HL-60/S4 treated with retinoic acid at 250 ng/mL for 4 days and 3 days (cell line): ENCODE results near the gene HADHB.
"Not testable (repeated sequence)": the region's sequence is repeated elsewhere in the genome, so short reads cannot be mapped to it uniquely, and the experiment has no call there.

Experiments used
- in situ Hi-C: fragments of 300-500 bp; cut with MboI; formaldehyde crosslinking; loops from 2 replicates; pipeline ENCODE4 v1.7.0; 2022; ENCODE audit warnings: low sequenced_read_pairs

The HADHB gene

GRCh38 chr2:26290001-26290400, 45.3 kb downstream of the HADHB start:
- in situ Hi-C loops, result no loop called here

- in situ Hi-C loops, result no loop called here
Observed at GRCh38 chr2:26292646-26293045, 47.9 kb downstream of the HADHB start.

DNA sequence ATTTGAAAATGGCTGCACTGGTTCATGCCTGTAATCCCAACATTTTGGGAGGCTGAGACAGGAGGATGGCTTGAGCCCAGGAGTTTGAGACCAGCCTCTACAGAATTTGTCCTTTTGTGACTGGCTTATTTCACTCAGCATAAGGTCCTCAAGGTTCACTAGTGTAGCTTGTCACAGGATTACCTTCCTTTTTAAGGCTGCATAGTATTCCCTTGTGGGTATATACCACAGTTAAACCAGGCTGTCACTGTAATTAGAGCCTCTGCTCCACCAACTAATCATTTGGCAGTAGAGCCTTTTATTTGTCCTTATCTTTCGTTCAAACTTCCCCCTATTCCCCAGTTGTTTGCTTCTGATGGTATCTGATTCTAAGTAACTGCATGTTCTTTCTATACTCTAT, 50.8 kb downstream of the HADHB start:
- in situ Hi-C loops, result no loop called here

GRCh38 chr2:26297061-26297460, 52.3 kb downstream of the HADHB start:
- in situ Hi-C loops, result no loop called here

DNA sequence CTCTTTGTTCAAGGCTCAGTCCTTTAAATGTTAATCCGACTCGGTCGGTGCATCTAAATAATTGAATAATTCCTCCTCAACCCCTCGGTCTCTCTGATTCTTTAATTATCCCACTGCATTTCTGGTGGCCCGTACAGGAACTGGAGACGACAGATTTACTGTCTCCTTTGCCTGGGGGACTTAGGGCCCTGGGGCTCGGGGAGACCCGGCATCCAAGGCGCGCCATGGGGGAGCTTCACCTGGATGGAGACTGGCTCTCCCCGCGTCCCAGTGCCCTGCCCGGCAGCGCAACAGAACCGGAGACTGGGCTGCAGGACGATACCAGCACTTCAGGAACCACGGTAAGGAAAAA, 53.5 kb downstream of the HADHB start:
- in situ Hi-C loops, result no loop called here

GRCh38 chr2:26298638-26299393, 54.1 kb downstream of the HADHB start:
- in situ Hi-C loops, result no loop called here

DNA sequence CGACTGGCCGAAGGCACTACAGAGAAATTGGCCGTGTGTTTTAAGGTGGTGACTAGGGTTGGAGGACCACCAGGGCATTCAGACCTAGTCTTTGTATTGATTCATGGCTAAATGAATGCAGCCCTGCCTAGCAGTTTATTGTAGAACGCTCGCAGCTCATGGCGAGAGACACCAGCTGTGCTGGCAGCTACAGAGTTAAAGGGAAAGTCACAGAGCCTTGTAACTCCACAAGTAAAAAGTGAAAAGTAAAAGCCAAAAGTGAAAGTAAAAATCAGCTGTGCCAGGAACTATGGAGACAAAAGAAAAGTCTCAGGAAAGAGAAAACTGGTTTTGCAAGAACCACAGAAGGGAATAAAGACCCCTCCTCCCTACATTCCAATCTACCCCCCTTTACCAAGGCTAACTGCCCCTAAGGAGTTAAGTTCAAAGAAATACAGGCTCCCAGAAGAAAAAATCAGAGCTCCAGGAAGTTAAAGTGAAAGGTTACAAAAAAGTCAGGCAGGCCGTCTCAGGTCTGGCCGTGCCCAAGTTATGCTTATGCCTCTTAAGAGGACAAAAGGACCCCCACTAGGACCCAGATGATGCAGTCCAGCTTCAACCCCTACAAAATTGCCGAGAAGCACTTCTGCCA, 54.8 kb downstream of the HADHB start:
- in situ Hi-C loops, result no loop called here

GRCh38 chr2:26300234-26300925, 55.6 kb downstream of the HADHB start:
- in situ Hi-C loops, result no loop called here

DNA sequence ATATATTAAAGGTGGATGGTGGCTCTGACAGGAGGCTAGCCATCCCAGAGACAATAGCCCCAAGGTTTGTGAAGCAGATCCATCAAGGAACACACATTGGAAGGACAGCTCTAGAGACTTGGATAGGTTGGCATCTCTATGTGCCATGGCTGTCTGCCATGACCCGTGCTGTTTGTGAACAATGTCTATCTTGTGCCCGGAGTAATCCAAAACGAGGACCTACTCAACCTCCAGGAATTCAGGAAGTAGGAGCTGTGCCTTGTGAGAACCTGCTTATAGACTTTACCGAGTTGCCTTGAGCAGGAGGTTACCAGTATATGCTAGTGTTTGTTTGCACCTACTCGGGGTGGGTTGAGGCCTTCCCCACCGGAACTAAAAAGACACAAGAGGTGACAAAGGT, 58.1 kb downstream of the HADHB start:
- in situ Hi-C loops, result no loop called here

GRCh38 chr2:26305094-26305493, 60.4 kb downstream of the HADHB start:
- in situ Hi-C loops, result not testable (repeated sequence)

GRCh38 chr2:26305540-26305939, 60.8 kb downstream of the HADHB start:
- in situ Hi-C loops, result no loop called here

DNA sequence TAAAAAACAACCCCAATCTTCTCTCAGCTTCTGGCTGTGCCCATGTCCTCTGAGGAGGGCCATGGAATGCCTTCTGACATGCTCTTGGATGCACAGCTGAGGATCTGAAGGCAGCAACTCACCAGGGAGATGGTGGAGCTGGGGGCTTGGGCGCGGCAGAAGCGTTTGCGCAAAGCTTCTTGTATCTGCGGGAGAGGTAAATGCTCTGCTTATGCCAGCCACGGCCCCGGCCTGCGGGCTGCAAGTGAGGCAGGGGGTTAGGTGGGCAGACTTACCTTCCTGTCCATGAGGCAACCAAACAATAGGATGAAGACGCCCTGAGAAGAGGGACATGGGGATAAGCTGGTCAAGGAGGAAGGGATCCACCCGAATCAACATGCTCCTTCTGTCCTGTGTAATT, 65.2 kb downstream of the HADHB start:
- in situ Hi-C loops, result no loop called here

DNA sequence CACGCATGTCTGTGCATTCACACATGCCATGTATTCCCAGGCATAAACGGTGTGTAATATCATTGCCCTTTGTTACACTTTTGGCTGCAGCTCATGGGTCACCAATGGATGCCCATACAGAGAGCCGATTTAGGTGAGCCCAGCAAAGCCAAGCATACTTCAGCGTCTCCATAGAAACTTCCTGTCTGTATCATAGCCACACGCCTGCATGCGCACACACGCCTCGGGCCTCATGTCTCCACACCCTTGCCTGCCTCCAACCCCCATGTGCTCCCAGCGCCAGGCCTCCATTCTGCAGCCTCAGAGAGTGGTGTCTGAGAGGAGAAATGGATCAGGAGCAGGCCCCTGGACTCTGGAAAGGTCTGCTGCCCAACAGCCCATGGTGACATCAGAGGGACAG, 67.7 kb downstream of the HADHB start:
- in situ Hi-C loops, result no loop called here

GRCh38 chr2:26313446-26313845, 68.7 kb downstream of the HADHB start:
- in situ Hi-C loops, result no loop called here

GRCh38 chr2:26314243-26314642, 69.5 kb downstream of the HADHB start:
- in situ Hi-C loops, result no loop called here

DNA sequence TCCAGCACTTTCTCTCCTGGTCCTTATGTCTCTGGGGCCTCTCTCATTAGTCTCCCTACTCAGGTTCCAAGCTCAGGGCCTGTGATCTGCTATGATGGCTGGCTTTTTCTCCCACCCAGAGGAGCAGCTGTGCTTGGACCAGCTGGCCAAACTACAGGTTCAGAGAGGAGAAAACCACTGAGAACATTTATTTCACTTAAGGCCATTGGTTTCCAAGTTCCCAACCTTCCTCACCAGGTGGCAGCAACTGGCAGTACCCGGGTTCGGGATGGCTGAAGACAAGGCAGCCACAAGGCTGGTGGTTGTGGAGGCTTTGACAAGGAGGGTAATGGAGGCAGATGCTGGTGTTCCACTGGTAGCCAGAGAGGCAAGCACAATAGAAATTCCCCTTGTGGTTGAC, 71.3 kb downstream of the HADHB start:
- in situ Hi-C loops, result no loop called here

GRCh38 chr2:26316845-26317244, 72.1 kb downstream of the HADHB start:
- in situ Hi-C loops, result no loop called here

DNA sequence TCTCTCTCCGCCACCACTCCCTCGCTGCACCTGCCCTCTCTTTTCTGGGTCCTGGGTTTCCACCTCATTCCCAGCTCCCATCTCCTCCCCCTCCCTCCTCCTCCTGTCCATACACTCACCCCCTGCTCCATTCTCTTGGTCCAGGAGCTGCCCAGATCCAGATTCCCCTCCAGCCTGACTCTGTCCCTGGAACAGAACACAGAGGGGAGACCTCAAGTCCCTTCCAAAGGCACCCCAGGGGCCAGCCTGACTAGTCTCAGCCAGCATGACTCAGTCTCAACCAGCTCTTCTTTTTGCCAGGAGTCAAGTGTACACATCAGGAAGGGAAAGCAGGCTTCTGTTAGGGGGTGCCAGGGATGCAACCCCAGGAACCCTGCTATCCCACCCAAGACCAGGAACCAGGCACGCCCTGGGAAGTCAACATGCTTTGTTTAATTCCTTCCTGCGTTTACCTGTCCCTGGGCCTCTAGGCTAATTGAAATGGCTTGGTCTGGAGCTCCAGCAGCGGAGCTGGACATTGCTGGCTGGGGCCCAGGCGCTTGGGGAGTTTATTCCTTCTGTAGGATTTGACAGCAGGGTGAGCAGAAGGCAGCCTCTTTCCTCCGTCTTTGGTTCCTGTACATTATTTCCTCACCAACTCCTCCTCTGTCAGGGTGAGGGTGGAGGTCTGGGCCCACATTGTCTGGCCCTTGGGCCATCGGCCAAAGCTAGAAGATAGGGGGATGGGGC, 72.8 kb downstream of the HADHB start:
- in situ Hi-C loops, result no loop called here

- in situ Hi-C loops, result no loop called here
Observed at GRCh38 chr2:26318950-26319349, 74.2 kb downstream of the HADHB start.

- in situ Hi-C loops, result not testable (repeated sequence)
Observed at GRCh38 chr2:26324479-26324878, 79.7 kb downstream of the HADHB start.

DNA sequence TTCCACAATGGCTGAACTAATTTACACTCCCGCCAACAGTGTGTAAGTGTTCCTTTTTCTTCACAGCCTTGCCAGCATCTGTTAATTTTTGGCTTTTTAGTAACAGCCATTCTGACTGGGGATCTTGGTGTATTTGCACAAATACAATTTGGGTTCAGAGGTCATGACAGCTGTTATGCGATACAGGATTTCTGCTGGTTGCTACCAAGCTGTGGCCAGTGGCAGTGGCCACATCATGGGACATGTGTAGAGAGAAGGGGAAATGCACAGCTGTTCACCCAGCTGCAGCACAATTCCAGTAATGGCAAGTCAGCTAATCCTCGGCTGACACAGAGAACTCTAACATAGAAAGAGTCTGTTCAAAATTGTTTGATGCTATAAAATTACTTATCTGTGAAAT, 80.2 kb downstream of the HADHB start:
- in situ Hi-C loops, result no loop called here

DNA sequence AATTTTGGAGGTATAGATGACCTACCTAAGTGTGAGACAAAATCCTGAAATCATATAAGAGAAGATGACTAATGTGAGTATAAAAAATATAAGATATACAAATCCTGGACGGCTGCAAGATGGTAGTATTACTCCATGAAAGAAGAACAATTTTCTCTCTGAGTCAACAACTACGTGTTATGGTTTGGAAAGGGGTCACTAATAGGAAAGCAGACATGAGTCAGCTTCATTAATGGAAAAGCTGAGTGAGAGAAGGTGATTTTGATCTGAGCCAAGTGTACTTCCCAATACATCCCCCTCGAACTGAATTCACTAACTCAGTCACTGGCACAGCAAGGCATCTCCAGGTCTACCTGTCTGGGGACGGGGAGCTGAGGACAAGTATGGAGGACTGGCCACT, 81.1 kb downstream of the HADHB start:
- in situ Hi-C loops, result no loop called here
